ENCODE results near the gene TTLL9.

DNA sequence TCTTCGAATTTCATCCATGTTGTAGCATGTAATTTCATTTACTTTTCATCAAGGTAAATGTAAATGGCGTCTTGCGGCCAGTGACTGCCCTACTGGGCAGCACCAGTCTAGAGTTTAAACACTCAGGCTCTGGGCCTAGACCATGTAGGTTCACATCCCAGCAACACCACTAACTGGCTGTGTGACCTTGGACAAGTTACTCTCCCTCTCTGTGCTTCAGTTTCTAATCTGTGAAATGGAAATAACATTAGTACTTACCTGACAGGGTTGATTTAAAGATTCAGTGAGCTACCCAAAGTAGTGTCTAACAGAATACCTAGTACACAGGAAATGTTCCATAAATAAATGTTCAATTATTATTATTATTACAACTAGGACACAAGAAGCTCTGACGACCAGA lies 52.2 kb downstream of the TTLL9 start:
- TF ChIP-seq, protein P1, sequence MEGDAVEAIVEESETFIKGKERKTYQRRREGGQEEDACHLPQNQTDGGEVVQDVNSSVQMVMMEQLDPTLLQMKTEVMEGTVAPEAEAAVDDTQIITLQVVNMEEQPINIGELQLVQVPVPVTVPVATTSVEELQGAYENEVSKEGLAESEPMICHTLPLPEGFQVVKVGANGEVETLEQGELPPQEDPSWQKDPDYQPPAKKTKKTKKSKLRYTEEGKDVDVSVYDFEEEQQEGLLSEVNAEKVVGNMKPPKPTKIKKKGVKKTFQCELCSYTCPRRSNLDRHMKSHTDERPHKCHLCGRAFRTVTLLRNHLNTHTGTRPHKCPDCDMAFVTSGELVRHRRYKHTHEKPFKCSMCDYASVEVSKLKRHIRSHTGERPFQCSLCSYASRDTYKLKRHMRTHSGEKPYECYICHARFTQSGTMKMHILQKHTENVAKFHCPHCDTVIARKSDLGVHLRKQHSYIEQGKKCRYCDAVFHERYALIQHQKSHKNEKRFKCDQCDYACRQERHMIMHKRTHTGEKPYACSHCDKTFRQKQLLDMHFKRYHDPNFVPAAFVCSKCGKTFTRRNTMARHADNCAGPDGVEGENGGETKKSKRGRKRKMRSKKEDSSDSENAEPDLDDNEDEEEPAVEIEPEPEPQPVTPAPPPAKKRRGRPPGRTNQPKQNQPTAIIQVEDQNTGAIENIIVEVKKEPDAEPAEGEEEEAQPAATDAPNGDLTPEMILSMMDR (CRISPR knock-in tag; IDR thresholded peaks at IDR 0.05): no peak
- TF ChIP-seq MNT (IDR thresholded peaks at IDR 0.05) (no peak), TBL1XR1 (IDR thresholded peaks at IDR 0.05; ENCODE audit: borderline replicate concordance, low read length, partially characterized antibody) (no peak), CEBPZ (IDR thresholded peaks at IDR 0.05; ENCODE audit: low read length) (no peak), FOXK2 (IDR thresholded peaks at IDR 0.05) (no peak)

Data from HepG2 (cell line).